HepG2 (cell line): ENCODE results near the gene TMEM127. TPM values are rescaled to one million over a fixed set of nuclear protein-coding genes. Genes with fewer than 3 reads are reported as not detected.

Experiments used
- HOXA7 ChIP-seq: sonication (generic); formaldehyde crosslinking; IDR thresholded peaks from 2 replicates; pipeline ENCODE4 v1.8.1; 2022; ENCODE audit warnings: mild to moderate bottlenecking, missing genetic modification reagents, moderate library complexity
- MYNN ChIP-seq: sonication (generic); formaldehyde crosslinking; IDR thresholded peaks from 2 replicates; pipeline ENCODE4 v1.4.0; 2020; ENCODE audit warnings: mild to moderate bottlenecking, low read depth, missing genetic modification reagents
- ZNF547 ChIP-seq: sonication (generic); formaldehyde crosslinking; IDR thresholded peaks from 2 replicates; pipeline ENCODE4 v1.5.1; 2020; ENCODE audit warnings: mild to moderate bottlenecking, missing genetic modification reagents
- ZSCAN20 ChIP-seq: sonication (generic); formaldehyde crosslinking; IDR thresholded peaks from 2 replicates; pipeline ENCODE4 v1.4.0; 2020; ENCODE audit warnings: missing genetic modification reagents, mild to moderate bottlenecking, borderline replicate concordance
- polyA plus RNA-seq, 8 experiments: library from polyadenylated mRNA; depleted of rRNA in 3 of 8; stranded (reverse) in 7 of 8; unstranded in 1 of 8; fragments of >200 nt; fragmentation: Illumina TruSeq in 4 of 8; extraction: Trizol in 4 of 8; gene quantifications; 2 replicates each; pipeline versions ENCODE4 v1.2.1 to v1.2.3, GENCODE V29; 2011 to 2016; ENCODE audit warnings: low read depth in 4 of 8, missing spikeins in 1 of 8, mixed read lengths in 1 of 8; ENCODE audit not compliant: insufficient read depth in 1 of 8
- total RNA-seq, 5 experiments: library from RNA; depleted of rRNA; stranded (reverse); fragments of >200 nt; fragmentation: Illumina TruSeq; extraction: Trizol; gene quantifications; 2 replicates each; pipeline ENCODE4 v1.2.3, GENCODE V29; 2016; ENCODE audit warnings: low read depth in 1 of 5
- TF ChIP-seq, protein P1 (sequence below): sonication (generic); formaldehyde crosslinking; IDR thresholded peaks from 2 replicates; pipeline ENCODE4 v1.9.0; 2021; ENCODE audit warnings: missing genetic modification reagents, mild to moderate bottlenecking, borderline replicate concordance
- TF ChIP-seq, protein P2 (sequence below): sonication (generic); formaldehyde crosslinking; IDR thresholded peaks from one replicate; pipeline ENCODE4 v1.5.1; 2020; ENCODE audit warnings: mild to moderate bottlenecking, missing genetic modification reagents; ENCODE audit errors: not compliant biosample characterization
- TF ChIP-seq, protein P3 (sequence below): sonication (generic); formaldehyde crosslinking; IDR thresholded peaks from 2 replicates; pipeline ENCODE4 v1.5.0; 2020; ENCODE audit warnings: missing genetic modification reagents
- TF ChIP-seq, protein P4 (sequence below): sonication (generic); formaldehyde crosslinking; IDR thresholded peaks from 2 replicates; pipeline ENCODE4 v1.4.0; 2020; ENCODE audit warnings: missing genetic modification reagents, borderline replicate concordance

The TMEM127 gene
- total and polyA plus RNA-seq, 2 of the 13 experiments (the other 11 are each of a cell fraction or from before 2014, with no cell fraction given), result 21.5 to 33.9 TPM

DNA sequence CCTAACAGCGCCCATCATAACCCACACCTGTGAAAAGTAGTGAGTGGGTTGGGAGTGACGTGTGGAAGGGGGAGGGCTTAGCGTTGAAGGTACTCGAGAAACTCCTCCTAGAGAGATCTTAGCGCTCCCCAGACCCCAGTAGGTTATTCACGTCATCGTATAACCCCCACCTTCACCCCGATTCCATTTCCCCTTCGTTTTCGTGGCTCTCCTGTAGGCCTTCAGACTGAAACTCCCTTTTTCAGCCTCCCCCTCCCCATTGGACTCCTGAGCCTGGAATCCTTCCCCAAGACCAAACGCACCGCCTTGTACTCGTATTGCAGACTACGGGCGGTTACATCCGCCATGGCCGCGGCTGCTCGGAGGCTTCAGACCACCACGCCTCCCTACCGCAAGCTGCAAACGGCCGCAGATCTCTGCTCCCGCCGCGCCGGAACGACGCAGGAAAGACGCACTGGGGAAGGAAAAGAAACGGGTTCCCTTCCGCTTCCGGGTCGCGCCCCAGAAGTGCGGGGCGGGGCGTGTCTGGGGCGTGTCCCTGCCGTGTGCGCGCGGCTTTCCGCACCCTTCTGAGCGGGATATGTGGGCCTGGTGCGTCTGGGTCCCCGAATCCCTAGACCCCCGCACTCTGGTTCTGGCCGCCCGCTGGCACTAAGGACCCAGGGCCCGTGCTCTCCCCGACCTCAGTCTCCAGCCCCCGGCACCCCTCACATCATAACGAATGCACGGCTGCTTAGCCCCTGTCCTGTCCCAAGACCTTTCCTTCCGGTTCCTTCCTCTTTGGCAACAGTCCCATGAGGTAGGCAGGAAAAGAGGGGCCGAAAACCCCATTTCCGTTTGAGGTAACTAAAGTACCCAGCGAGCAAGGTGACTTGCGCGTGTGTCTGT, 39.5 kb upstream of the TMEM127 start, which contains the start of gene SNRNP200 (continued):
- TF ChIP-seq, protein P1, sequence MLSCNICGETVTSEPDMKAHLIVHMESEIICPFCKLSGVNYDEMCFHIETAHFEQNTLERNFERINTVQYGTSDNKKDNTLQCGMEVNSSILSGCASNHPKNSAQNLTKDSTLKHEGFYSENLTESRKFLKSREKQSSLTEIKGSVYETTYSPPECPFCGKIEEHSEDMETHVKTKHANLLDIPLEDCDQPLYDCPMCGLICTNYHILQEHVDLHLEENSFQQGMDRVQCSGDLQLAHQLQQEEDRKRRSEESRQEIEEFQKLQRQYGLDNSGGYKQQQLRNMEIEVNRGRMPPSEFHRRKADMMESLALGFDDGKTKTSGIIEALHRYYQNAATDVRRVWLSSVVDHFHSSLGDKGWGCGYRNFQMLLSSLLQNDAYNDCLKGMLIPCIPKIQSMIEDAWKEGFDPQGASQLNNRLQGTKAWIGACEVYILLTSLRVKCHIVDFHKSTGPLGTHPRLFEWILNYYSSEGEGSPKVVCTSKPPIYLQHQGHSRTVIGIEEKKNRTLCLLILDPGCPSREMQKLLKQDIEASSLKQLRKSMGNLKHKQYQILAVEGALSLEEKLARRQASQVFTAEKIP, result no peak
- TF ChIP-seq, protein P2, sequence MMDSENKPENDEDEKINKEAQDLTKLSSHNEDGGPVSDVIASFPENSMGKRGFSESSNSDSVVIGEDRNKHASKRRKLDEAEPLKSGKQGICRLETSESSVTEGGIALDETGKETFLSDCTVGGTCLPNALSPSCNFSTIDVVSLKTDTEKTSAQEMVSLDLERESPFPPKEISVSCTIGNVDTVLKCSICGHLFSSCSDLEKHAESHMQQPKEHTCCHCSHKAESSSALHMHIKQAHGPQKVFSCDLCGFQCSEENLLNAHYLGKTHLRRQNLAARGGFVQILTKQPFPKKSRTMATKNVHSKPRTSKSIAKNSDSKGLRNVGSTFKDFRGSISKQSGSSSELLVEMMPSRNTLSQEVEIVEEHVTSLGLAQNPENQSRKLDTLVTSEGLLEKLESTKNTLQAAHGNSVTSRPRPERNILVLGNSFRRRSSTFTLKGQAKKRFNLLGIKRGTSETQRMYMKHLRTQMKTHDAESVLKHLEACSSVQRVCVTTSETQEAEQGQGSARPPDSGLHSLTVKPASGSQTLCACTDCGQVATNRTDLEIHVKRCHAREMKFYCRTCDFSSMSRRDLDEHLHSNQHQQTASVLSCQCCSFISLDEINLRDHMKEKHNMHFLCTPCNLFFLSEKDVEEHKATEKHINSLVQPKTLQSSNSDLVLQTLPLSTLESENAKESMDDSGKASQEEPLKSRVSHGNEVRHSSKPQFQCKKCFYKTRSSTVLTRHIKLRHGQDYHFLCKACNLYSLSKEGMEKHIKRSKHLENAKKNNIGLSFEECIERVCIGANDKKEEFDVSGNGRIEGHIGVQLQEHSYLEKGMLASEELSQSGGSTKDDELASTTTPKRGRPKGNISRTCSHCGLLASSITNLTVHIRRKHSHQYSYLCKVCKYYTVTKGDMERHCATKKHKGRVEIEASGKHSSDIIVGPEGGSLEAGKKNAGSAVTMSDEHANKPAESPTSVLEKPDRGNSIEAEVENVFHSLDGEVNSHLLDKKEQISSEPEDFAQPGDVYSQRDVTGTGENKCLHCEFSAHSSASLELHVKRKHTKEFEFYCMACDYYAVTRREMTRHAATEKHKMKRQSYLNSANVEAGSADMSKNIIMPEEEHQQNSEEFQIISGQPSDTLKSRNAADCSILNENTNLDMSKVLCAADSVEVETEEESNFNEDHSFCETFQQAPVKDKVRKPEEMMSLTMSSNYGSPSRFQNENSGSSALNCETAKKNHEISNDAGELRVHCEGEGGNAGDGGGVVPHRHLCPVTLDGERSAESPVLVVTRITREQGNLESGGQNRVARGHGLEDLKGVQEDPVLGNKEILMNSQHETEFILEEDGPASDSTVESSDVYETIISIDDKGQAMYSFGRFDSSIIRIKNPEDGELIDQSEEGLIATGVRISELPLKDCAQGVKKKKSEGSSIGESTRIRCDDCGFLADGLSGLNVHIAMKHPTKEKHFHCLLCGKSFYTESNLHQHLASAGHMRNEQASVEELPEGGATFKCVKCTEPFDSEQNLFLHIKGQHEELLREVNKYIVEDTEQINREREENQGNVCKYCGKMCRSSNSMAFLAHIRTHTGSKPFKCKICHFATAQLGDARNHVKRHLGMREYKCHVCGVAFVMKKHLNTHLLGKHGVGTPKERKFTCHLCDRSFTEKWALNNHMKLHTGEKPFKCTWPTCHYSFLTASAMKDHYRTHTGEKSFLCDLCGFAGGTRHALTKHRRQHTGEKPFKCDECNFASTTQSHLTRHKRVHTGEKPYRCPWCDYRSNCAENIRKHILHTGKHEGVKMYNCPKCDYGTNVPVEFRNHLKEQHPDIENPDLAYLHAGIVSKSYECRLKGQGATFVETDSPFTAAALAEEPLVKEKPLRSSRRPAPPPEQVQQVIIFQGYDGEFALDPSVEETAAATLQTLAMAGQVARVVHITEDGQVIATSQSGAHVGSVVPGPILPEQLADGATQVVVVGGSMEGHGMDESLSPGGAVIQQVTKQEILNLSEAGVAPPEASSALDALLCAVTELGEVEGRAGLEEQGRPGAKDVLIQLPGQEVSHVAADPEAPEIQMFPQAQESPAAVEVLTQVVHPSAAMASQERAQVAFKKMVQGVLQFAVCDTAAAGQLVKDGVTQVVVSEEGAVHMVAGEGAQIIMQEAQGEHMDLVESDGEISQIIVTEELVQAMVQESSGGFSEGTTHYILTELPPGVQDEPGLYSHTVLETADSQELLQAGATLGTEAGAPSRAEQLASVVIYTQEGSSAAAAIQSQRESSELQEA (CRISPR knock-in tag), result peak; percentile 74
- TF ChIP-seq, protein P3, sequence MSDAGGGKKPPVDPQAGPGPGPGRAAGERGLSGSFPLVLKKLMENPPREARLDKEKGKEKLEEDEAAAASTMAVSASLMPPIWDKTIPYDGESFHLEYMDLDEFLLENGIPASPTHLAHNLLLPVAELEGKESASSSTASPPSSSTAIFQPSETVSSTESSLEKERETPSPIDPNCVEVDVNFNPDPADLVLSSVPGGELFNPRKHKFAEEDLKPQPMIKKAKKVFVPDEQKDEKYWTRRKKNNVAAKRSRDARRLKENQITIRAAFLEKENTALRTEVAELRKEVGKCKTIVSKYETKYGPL (CRISPR knock-in tag), result no peak
- TF ChIP-seq, protein P4, sequence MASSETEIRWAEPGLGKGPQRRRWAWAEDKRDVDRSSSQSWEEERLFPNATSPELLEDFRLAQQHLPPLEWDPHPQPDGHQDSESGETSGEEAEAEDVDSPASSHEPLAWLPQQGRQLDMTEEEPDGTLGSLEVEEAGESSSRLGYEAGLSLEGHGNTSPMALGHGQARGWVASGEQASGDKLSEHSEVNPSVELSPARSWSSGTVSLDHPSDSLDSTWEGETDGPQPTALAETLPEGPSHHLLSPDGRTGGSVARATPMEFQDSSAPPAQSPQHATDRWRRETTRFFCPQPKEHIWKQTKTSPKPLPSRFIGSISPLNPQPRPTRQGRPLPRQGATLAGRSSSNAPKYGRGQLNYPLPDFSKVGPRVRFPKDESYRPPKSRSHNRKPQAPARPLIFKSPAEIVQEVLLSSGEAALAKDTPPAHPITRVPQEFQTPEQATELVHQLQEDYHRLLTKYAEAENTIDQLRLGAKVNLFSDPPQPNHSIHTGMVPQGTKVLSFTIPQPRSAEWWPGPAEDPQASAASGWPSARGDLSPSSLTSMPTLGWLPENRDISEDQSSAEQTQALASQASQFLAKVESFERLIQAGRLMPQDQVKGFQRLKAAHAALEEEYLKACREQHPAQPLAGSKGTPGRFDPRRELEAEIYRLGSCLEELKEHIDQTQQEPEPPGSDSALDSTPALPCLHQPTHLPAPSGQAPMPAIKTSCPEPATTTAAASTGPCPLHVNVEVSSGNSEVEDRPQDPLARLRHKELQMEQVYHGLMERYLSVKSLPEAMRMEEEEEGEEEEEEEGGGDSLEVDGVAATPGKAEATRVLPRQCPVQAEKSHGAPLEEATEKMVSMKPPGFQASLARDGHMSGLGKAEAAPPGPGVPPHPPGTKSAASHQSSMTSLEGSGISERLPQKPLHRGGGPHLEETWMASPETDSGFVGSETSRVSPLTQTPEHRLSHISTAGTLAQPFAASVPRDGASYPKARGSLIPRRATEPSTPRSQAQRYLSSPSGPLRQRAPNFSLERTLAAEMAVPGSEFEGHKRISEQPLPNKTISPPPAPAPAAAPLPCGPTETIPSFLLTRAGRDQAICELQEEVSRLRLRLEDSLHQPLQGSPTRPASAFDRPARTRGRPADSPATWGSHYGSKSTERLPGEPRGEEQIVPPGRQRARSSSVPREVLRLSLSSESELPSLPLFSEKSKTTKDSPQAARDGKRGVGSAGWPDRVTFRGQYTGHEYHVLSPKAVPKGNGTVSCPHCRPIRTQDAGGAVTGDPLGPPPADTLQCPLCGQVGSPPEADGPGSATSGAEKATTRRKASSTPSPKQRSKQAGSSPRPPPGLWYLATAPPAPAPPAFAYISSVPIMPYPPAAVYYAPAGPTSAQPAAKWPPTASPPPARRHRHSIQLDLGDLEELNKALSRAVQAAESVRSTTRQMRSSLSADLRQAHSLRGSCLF (CRISPR knock-in tag), result peak; percentile 88; the same call in 1 of the 2 replicates
- TF ChIP-seq ZNF547 (peak; percentile 97), ZSCAN20 (CRISPR knock-in tag) (no peak), HOXA7 (CRISPR knock-in tag) (no peak), MYNN (CRISPR knock-in tag) (no peak)
